Measurements from ENCODE around the gene PER3. TPM values are rescaled to one million over a fixed set of nuclear protein-coding genes. Genes with fewer than 3 reads are reported as not detected.

PER3 gene
- total RNA-seq, 1 experiment from 2014 or later = 5.8 TPM

GRCh38 chr1:7824701-7825100 is 40.6 kb downstream of the PER3 start:
- H3K4me1 ChIP-seq (ENCODE audit: control insufficient read depth in 1 of 2, insufficient read depth in 2 of 2, low read length in 2 of 2) = no peaks in the 10 kb centered on the region
- RAD21 ChIA-PET (ENCODE audit: low non-redundant PET in 1 of 2, low total read pairs in 2 of 2, uncharacterized antibody in 2 of 2, unreplicated experiment in 2 of 2) = no interaction called here
- POLR2A ChIA-PET = no interaction called here
- H3K4me3 ChIP-seq (replicated peaks in 1 of 2; ENCODE audit: low read depth in 1 of 2, low read length in 2 of 2) = no peak overlapping the region
- no peak overlapping the region for H3K4me2 ChIP-seq (ENCODE audit: low read length)
- H3K27ac ChIP-seq (ENCODE audit: low read depth, low read length) = no peak overlapping the region
- no peak overlapping the region for H3K9ac ChIP-seq (ENCODE audit: low read length)
- H3K79me2 ChIP-seq (ENCODE audit: insufficient read depth, low read length) = no peaks in the 10 kb centered on the region
- CTCF ChIA-PET = interaction anchor here (0.6 kb wide), 1 partner anchor 177 kb away, joined by 3 read pairs; no protein-coding TSS in a partner anchor
- no TSS peak for BruUV-seq (replicated peaks)
- H3K9me2 ChIP-seq (ENCODE audit: insufficient read depth) = no peaks in the 10 kb centered on the region
- no peaks in the 10 kb centered on the region for H4K20me1 ChIP-seq (ENCODE audit: insufficient read depth)
- DNase-seq (ENCODE audit: low read depth, low spot score) (no peak), ATAC-seq (no peak)
- no peaks in the 10 kb centered on the region for H3K27me3 ChIP-seq (ENCODE audit: insufficient read depth, low read length)
- TF ChIP-seq REST (IDR thresholded peaks at IDR 0.05; ENCODE audit: low read depth) (no peak), EZH2phosphoT487 (IDR thresholded peaks at IDR 0.05; ENCODE audit: borderline replicate concordance) (no peak), POLR2A (IDR thresholded peaks at IDR 0.05; ENCODE audit: borderline replicate concordance, extremely low read depth, insufficient read depth, insufficient read length) (no peak), SIN3A (IDR thresholded peaks at IDR 0.05; ENCODE audit: low read depth) (no peak), ELF1 (IDR thresholded peaks at IDR 0.05; ENCODE audit: borderline replicate concordance, low read depth) (no peak), POLR2AphosphoS5 (IDR thresholded peaks at IDR 0.05; ENCODE audit: low read depth, low read length) (no peak), JUND (IDR thresholded peaks at IDR 0.05) (no peak), ZFX (IDR thresholded peaks at IDR 0.05) (no peak)
- no peaks in the 10 kb centered on the region for H3K9me3 ChIP-seq (ENCODE audit: control insufficient read depth in 1 of 2, insufficient read depth in 1 of 2, low read depth in 1 of 2, low read length in 2 of 2)
- no peaks in the 10 kb centered on the region; a peak in 1 of 4 replicates for H3K36me3 ChIP-seq (ENCODE audit: control insufficient read depth in 1 of 2, insufficient read depth in 2 of 2, low read length in 2 of 2)
- no peak overlapping the region for H2AFZ ChIP-seq (ENCODE audit: low read depth, low read length, poor library complexity, severe bottlenecking)
- intact Hi-C loops (cut with micrococcal nuclease) = no loop called here

DNA sequence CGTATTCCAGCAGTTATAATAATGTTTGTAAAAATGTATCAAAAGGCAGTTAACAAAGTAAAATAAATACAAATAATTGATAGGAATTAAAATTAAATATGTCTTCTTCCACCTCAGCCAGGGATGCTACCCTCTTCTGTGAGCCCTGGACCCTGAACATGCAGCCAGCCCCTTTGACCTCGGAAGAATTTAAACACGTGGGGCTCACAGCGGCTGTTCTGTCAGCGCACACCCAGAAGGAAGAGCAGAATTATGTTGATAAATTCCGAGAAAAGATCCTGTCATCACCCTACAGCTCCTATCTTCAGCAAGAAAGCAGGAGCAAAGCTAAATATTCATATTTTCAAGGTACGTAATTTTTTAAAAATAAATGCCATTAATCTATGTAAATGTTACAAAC is 42.3 kb downstream of the PER3 start:
- Histone ChIP-seq H3K4me3 (replicated peaks in 1 of 2; ENCODE audit: low read depth in 1 of 2, low read length in 2 of 2) (no peak overlapping the region), H3K36me3 (ENCODE audit: control insufficient read depth in 1 of 2, insufficient read depth in 2 of 2, low read length in 2 of 2) (peaks cover 0 to 4% of the 10 kb centered on the region in 2 experiments; a peak in 2 of 4 replicates), H3K27me3 (ENCODE audit: insufficient read depth, low read length) (no peaks in the 10 kb centered on the region), H3K9me2 (ENCODE audit: insufficient read depth) (no peaks in the 10 kb centered on the region), H4K20me1 (ENCODE audit: insufficient read depth) (no peaks in the 10 kb centered on the region), H3K79me2 (ENCODE audit: insufficient read depth, low read length) (no peaks in the 10 kb centered on the region), H3K4me2 (ENCODE audit: low read length) (no peak overlapping the region), H3K27ac (ENCODE audit: low read depth, low read length) (no peak overlapping the region), H2AFZ (ENCODE audit: low read depth, low read length, poor library complexity, severe bottlenecking) (no peak overlapping the region), H3K4me1 (ENCODE audit: control insufficient read depth in 1 of 2, insufficient read depth in 2 of 2, low read length in 2 of 2) (no peaks in the 10 kb centered on the region), H3K9ac (ENCODE audit: low read length) (no peak overlapping the region), H3K9me3 (ENCODE audit: control insufficient read depth in 1 of 2, insufficient read depth in 1 of 2, low read depth in 1 of 2, low read length in 2 of 2) (no peaks in the 10 kb centered on the region)
- intact Hi-C loops (cut with micrococcal nuclease) = no loop called here
- no peak for ATAC-seq
- ChIA-PET POLR2A (no interaction called here), RAD21 (ENCODE audit: low non-redundant PET in 1 of 2, low total read pairs in 2 of 2, uncharacterized antibody in 2 of 2, unreplicated experiment in 2 of 2) (no interaction called here), CTCF (no interaction called here)
- DNase-seq (ENCODE audit: low read depth, low spot score) = no peak
- BruUV-seq (replicated peaks) = no TSS peak
- TF ChIP-seq POLR2A (IDR thresholded peaks at IDR 0.05; ENCODE audit: borderline replicate concordance, extremely low read depth, insufficient read depth, insufficient read length) = no peak
- no peak for TF ChIP-seq SIN3A (IDR thresholded peaks at IDR 0.05; ENCODE audit: low read depth)
- TF ChIP-seq SP1 (IDR thresholded peaks at IDR 0.05; ENCODE audit: low read depth) = no peak
- TF ChIP-seq SRF (IDR thresholded peaks at IDR 0.05; ENCODE audit: low read depth) = no peak
- no peak for TF ChIP-seq FOSL1 (IDR thresholded peaks at IDR 0.05; ENCODE audit: low read depth)
- no peak for TF ChIP-seq REST (IDR thresholded peaks at IDR 0.05; ENCODE audit: low read depth)
- no peak for TF ChIP-seq CBX3 (IDR thresholded peaks at IDR 0.05; ENCODE audit: low read depth)
- no peak for TF ChIP-seq POLR2AphosphoS5 (IDR thresholded peaks at IDR 0.05; ENCODE audit: low read depth, low read length)
- no peak for TF ChIP-seq ZFX (IDR thresholded peaks at IDR 0.05)
- TF ChIP-seq RAD21 (IDR thresholded peaks at IDR 0.05; ENCODE audit: low read depth) = no peak

All from HCT116 (cell line).